ENCODE measurements around the gene ARL4C.

The ARL4C gene

DNA sequence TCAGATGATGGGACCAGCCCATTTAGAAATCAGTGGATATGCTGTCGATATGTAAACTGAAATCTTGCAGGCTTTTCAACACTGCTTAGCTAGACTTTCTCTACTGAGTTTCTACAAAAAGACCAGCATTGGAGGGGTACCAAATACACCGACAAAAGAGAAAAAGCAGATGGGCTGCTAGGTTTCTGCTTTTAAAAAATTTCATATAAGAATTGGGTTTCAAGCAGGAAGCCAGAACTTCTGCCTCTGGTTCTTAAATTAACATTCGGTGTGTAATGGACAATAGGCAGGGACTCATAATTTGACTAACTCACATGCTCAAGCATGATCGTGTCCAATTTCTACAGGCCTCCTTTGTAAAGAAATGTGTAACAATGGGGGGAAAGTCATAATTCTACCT, 3.1 kb downstream of the ARL4C start:
- Histone ChIP-seq H3K36me3 (ENCODE audit: insufficient read depth, low read length) (no peaks in the 10 kb centered on the region), H3K27me3 (ENCODE audit: insufficient read depth, low read length) (no peaks in the 10 kb centered on the region), H3K4me3 (ENCODE audit: low read length) (peak overlapping the region; percentile 80), H3K9me3 (ENCODE audit: low read length) (no peaks in the 10 kb centered on the region), H2AFZ (ENCODE audit: low read depth, low read length) (no peak overlapping the region), H3K4me1 (ENCODE audit: insufficient read depth, low read length) (peaks cover 17% of the 10 kb centered on the region)

- no peak overlapping the region for H2AFZ ChIP-seq (ENCODE audit: low read depth, low read length)
Observed at GRCh38 chr2:234492717-234493485, 4.0 kb downstream of the ARL4C start.

DNA sequence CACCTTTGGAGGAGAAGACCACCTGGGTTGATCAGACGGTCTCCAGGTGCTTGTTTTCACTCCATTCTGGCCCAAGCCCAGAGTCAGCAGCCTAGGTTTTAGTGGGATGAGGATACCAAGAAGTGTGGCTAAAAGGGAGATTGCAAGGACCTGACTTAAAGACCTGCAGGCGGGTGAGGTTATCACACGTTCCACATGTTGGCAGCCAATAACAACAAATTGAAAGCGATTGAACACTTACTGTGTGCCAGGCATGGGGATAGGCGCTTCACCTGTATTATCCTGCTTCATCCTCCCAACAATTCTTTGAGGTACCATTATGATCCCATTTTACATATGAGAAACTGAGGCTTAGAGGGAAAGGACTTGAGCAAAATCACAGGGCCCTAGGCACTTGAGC, 5.0 kb downstream of the ARL4C start:
- no peak overlapping the region for H3K4me3 ChIP-seq (ENCODE audit: low read length)
- H2AFZ ChIP-seq (ENCODE audit: low read depth, low read length), result no peak overlapping the region
- no peaks in the 10 kb centered on the region for H3K36me3 ChIP-seq (ENCODE audit: insufficient read depth, low read length)
- peaks cover 17% of the 10 kb centered on the region for H3K4me1 ChIP-seq (ENCODE audit: insufficient read depth, low read length)
- no peaks in the 10 kb centered on the region for H3K9me3 ChIP-seq (ENCODE audit: low read length)
- H3K27me3 ChIP-seq (ENCODE audit: insufficient read depth, low read length), result no peaks in the 10 kb centered on the region

More at GRCh38 chr2:234492717-234493485, 4.0 kb downstream of the ARL4C start:
- Histone ChIP-seq H3K9me3 (ENCODE audit: low read length) (no peaks in the 10 kb centered on the region), H3K4me3 (ENCODE audit: low read length) (peak overlapping the region; percentile 80), H3K27me3 (ENCODE audit: insufficient read depth, low read length) (no peaks in the 10 kb centered on the region), H3K4me1 (ENCODE audit: insufficient read depth, low read length) (peaks cover 17% of the 10 kb centered on the region), H3K36me3 (ENCODE audit: insufficient read depth, low read length) (no peaks in the 10 kb centered on the region)

DNA sequence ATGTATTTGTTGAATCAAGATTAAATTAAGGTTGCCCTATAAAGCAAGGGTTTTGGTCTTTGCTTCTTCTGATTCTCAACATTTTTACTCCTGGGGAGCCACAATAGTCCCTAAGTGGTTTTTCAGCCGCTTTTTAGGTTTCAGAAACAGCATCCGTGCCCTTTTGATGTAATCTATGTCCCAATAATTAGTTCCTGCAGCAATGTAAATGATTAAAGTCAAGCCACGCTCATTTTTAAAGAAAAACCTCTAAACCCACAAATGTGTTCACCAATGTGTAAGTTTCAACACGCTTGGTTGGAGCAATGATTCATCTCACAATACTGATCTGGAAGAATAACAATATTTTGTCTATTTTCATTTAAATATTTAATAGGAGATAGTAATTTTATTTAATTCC, 5.6 kb downstream of the ARL4C start:
- Histone ChIP-seq H3K9me3 (ENCODE audit: low read length) (no peaks in the 10 kb centered on the region), H3K4me1 (ENCODE audit: insufficient read depth, low read length) (peaks cover 17% of the 10 kb centered on the region), H2AFZ (ENCODE audit: low read depth, low read length) (no peak overlapping the region), H3K36me3 (ENCODE audit: insufficient read depth, low read length) (no peaks in the 10 kb centered on the region), H3K27me3 (ENCODE audit: insufficient read depth, low read length) (no peaks in the 10 kb centered on the region), H3K4me3 (ENCODE audit: low read length) (no peak overlapping the region)

GRCh38 chr2:234490271-234491091, 6.4 kb downstream of the ARL4C start:
- H3K27me3 ChIP-seq (ENCODE audit: insufficient read depth, low read length), result no peaks in the 10 kb centered on the region
- no peak overlapping the region for H2AFZ ChIP-seq (ENCODE audit: low read depth, low read length)
- H3K36me3 ChIP-seq (ENCODE audit: insufficient read depth, low read length), result no peaks in the 10 kb centered on the region
- H3K4me3 ChIP-seq (ENCODE audit: low read length), result no peak overlapping the region
- no peaks in the 10 kb centered on the region for H3K9me3 ChIP-seq (ENCODE audit: low read length)
- H3K4me1 ChIP-seq (ENCODE audit: insufficient read depth, low read length), result peaks cover 17% of the 10 kb centered on the region

DNA sequence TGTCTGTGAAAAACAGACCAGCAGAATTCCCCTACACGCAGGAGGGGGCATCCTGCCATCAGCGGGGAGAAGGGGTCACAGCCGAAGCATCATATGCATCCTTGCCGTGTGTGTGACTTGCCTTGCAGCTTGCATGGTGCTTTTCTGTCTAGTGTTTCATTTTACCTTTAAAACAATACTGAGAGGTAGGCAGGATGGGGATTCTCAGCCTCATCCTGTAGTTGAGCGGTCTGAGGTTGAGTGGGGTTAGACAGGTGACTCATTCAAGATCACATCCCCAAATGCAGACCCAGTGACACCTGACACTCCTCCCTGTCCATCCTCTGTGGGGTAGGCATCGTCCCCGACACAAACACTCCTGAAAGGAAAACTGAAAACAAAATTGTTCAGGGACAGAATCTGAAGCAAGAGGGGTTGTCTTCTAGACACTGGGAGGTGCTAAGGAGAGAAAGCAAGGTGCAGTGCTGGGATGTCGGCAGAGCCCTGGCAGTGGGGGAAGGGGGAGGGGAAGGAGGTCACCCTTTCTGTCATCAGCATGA, 7.9 kb downstream of the ARL4C start:
- H2AFZ ChIP-seq (ENCODE audit: low read depth, low read length), result no peak overlapping the region

DNA sequence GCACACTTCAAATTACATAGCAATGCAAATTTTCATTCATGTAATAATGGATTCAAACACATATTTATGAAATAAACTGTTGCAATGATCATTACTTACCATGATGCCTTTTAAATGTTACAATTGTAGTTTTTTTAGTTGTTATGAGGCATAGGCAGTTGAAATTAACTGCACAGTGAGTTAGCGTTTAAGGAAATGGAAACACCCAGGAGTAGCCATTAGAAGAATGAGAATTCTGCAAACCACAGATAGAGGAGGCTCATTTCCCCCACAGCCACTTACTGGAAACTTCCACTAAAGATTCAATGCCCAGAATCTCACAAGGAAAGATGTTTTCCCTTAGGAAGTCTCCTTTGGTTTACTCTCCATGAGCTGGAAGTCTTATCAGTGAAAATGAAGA, 8.4 kb downstream of the ARL4C start:
- Histone ChIP-seq H3K27me3 (ENCODE audit: insufficient read depth, low read length) (no peaks in the 10 kb centered on the region), H3K36me3 (ENCODE audit: insufficient read depth, low read length) (no peaks in the 10 kb centered on the region), H3K4me1 (ENCODE audit: insufficient read depth, low read length) (peaks cover 10% of the 10 kb centered on the region), H3K4me3 (ENCODE audit: low read length) (no peak overlapping the region), H3K9me3 (ENCODE audit: low read length) (no peaks in the 10 kb centered on the region), H2AFZ (ENCODE audit: low read depth, low read length) (no peak overlapping the region)

More for the DNA sequence above, 7.9 kb downstream of the ARL4C start:
- Histone ChIP-seq H3K27me3 (ENCODE audit: insufficient read depth, low read length) (no peaks in the 10 kb centered on the region), H3K36me3 (ENCODE audit: insufficient read depth, low read length) (no peaks in the 10 kb centered on the region), H3K4me1 (ENCODE audit: insufficient read depth, low read length) (peaks cover 15% of the 10 kb centered on the region), H3K4me3 (ENCODE audit: low read length) (no peak overlapping the region), H3K9me3 (ENCODE audit: low read length) (no peaks in the 10 kb centered on the region)

DNA sequence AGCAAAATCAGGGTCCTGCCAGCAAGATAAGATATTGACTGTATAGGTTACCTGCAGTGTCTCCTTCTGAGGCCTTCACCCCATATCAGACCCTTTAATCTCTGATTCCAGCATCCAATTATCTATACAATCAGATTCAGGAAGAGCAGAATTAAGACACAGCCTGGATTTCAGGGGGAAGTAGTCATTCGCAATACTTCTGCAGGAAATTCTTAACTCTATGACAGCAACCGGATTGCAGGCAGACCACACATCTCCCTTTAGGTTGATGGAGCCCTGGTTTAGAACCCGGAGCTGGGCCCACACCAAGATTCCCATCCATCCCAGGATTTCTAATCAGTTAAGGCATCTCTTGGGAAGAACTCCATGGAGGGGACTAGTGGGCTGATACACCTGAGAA, 9.5 kb downstream of the ARL4C start:
- H3K9me3 ChIP-seq (ENCODE audit: low read length), result no peaks in the 10 kb centered on the region
- H3K27me3 ChIP-seq (ENCODE audit: insufficient read depth, low read length), result no peaks in the 10 kb centered on the region
- H3K4me1 ChIP-seq (ENCODE audit: insufficient read depth, low read length), result no peaks in the 10 kb centered on the region
- no peak overlapping the region for H3K4me3 ChIP-seq (ENCODE audit: low read length)
- H3K36me3 ChIP-seq (ENCODE audit: insufficient read depth, low read length), result no peaks in the 10 kb centered on the region
- no peak overlapping the region for H2AFZ ChIP-seq (ENCODE audit: low read depth, low read length)

DNA sequence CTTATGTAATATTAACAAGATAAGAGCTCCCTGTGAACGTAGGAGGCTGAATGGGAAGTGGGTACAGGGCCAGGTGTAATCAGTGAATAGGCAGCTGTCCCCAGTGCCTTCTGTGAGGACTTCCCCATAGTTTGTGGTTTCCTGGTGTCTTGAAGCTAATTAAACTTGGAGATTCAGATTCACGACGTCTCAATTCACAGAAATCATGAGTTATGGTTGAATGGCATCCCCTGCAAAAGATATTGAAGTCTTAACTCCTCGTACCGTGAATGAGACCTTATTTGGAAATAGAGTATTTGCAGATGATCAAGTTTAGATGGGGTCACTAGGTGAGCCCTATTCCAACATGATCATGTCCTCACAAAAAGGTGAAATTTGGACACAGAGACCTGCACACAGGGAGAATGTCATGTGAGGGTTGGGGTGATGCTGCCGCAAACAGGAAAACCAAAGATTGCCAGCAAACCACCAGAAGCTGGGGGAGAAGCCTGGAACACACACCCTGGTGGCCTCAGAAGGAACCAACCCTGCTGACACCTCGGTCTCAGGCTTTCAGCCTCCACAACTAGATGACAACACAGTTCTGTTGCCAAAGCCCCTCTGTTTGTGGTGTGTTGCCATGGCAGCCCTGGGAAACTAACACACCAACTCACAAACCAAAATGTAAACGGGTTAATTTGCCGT, 13.2 kb downstream of the ARL4C start:
- Histone ChIP-seq H3K36me3 (ENCODE audit: insufficient read depth, low read length) (no peaks in the 10 kb centered on the region), H2AFZ (ENCODE audit: low read depth, low read length) (no peak overlapping the region), H3K9me3 (ENCODE audit: low read length) (no peaks in the 10 kb centered on the region), H3K4me3 (ENCODE audit: low read length) (no peak overlapping the region), H3K4me1 (ENCODE audit: insufficient read depth, low read length) (no peaks in the 10 kb centered on the region), H3K27me3 (ENCODE audit: insufficient read depth, low read length) (no peaks in the 10 kb centered on the region)

GRCh38 chr2:234481301-234481700, 15.6 kb downstream of the ARL4C start:
- no peak overlapping the region for H3K4me3 ChIP-seq (ENCODE audit: low read length)
- H2AFZ ChIP-seq (ENCODE audit: low read depth, low read length), result no peak overlapping the region
- no peaks in the 10 kb centered on the region for H3K4me1 ChIP-seq (ENCODE audit: insufficient read depth, low read length)
- no peaks in the 10 kb centered on the region for H3K9me3 ChIP-seq (ENCODE audit: low read length)
- H3K36me3 ChIP-seq (ENCODE audit: insufficient read depth, low read length), result no peaks in the 10 kb centered on the region
- no peaks in the 10 kb centered on the region for H3K27me3 ChIP-seq (ENCODE audit: insufficient read depth, low read length)

DNA sequence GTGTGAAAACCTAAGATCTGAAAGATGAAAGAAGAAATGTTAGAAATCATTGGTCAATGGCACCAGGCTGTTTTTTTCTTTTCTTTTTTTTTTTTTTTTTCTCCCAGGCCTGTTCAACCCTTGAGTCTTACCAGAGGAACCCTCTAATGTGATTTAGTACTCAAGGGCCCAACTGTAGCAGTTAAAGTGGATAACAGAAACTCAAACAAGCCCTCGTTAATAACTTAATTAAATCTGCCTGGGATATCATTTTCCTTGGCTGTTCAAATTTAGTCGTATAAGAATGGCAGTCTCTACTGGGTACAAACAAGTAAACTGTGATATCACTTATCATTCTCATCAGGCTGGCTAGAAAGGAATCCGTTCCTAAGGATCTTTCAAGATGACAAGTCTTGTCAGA, 16.5 kb downstream of the ARL4C start:
- no peaks in the 10 kb centered on the region for H3K27me3 ChIP-seq (ENCODE audit: insufficient read depth, low read length)
- H3K4me3 ChIP-seq (ENCODE audit: low read length), result no peak overlapping the region
- no peaks in the 10 kb centered on the region for H3K36me3 ChIP-seq (ENCODE audit: insufficient read depth, low read length)
- no peaks in the 10 kb centered on the region for H3K4me1 ChIP-seq (ENCODE audit: insufficient read depth, low read length)
- no peak overlapping the region for H2AFZ ChIP-seq (ENCODE audit: low read depth, low read length)
- H3K9me3 ChIP-seq (ENCODE audit: low read length), result peaks cover 2% of the 10 kb centered on the region

DNA sequence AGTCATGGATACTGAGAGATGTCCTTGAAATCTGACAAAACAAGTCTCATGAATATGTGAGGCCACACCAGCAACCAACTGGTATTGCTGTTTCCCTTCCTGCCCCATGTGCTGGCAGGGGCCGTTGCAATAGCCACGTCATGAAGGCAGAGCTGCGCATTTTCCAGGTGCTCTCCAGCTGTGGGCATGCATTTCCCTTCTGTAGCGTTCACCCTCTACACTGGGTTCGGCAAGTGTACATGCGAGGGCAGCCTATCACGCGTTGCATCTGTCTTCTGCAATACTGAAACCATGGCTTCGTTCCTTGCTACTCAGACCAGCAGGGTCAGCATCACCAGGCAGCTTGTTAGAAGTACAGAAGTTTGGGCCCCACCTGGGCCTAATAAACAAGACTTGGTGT, 17.4 kb downstream of the ARL4C start:
- no peaks in the 10 kb centered on the region for H3K27me3 ChIP-seq (ENCODE audit: insufficient read depth, low read length)
- no peak overlapping the region for H3K4me3 ChIP-seq (ENCODE audit: low read length)
- no peak overlapping the region for H2AFZ ChIP-seq (ENCODE audit: low read depth, low read length)
- H3K4me1 ChIP-seq (ENCODE audit: insufficient read depth, low read length), result no peaks in the 10 kb centered on the region
- peaks cover 2% of the 10 kb centered on the region for H3K9me3 ChIP-seq (ENCODE audit: low read length)
- H3K36me3 ChIP-seq (ENCODE audit: insufficient read depth, low read length), result no peaks in the 10 kb centered on the region
